SU-DHL-6 (cell line): ENCODE results near the gene VKORC1L1.

Source experiments
- EZH2phosphoT487 ChIP-seq: fragments of 200-600 bp; sonication (generic), shearing (Covaris generic); conservative IDR thresholded peaks from 2 replicates; pipeline ENCODE4 v1.6.1; 2018; ENCODE audit warnings: mild to moderate bottlenecking, antibody characterized with exemption, low read length, moderate library complexity, mixed read lengths
- TF ChIP-seq, protein P1 (sequence below): fragments of 200-600 bp; sonication (generic); IDR thresholded peaks from one replicate; pipeline ENCODE4 v1.5.1; 2017; ENCODE audit warnings: antibody characterized with exemption, mild to moderate bottlenecking, low read length, moderate library complexity; ENCODE audit not compliant: insufficient read depth, poor library complexity, severe bottlenecking

DNA sequence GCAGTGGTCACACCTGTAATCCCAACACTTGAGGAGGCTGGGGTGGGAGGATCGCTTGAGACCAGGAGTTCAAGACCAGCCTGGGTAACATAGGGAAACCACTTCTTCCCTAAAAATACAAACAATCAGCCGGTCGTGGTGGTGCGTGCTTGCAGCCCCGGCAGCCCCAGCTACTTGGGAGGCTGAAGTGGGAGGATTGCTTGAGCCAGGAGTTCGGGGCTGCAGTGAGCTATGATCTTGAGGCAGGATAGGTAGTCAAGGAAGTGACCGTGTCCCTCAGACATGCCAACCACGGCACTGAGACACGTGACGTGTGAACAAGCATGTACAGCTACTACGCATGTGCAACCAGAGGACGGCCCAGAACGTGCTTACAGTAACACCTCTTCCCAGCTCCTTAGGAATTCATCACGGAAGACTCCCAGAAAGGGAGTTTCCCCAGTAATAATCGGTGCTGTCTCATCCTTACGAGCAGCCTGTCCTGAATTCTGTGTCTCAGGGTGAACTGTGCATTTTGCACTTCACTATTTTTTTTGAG, 103.9 kb downstream of the VKORC1L1 start:
- TF ChIP-seq, protein P1, sequence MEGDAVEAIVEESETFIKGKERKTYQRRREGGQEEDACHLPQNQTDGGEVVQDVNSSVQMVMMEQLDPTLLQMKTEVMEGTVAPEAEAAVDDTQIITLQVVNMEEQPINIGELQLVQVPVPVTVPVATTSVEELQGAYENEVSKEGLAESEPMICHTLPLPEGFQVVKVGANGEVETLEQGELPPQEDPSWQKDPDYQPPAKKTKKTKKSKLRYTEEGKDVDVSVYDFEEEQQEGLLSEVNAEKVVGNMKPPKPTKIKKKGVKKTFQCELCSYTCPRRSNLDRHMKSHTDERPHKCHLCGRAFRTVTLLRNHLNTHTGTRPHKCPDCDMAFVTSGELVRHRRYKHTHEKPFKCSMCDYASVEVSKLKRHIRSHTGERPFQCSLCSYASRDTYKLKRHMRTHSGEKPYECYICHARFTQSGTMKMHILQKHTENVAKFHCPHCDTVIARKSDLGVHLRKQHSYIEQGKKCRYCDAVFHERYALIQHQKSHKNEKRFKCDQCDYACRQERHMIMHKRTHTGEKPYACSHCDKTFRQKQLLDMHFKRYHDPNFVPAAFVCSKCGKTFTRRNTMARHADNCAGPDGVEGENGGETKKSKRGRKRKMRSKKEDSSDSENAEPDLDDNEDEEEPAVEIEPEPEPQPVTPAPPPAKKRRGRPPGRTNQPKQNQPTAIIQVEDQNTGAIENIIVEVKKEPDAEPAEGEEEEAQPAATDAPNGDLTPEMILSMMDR: no peak
- TF ChIP-seq EZH2phosphoT487: no peak
